ENCODE measurements around the gene CTBS. TPM values are rescaled to one million over a fixed set of nuclear protein-coding genes. Genes with fewer than 3 reads are reported as not detected.

Gene CTBS
- 10 to 100 TPM; 12.3 to 19.6 TPM for total RNA-seq
- 13.2 TPM for polyA plus RNA-seq (2013, experiment 1 of 2)
- 12.3 TPM for polyA plus RNA-seq (2013, experiment 2 of 2)
- long read RNA-seq, experiment 1, full-length matches to known transcripts = 7 of 23 reads
- long read RNA-seq, experiment 1, partial matches to known transcripts = 7 of 23 reads
- long read RNA-seq, experiment 1, other reads (novel, unspliced or antisense) = 9 of 23 reads
- long read RNA-seq, experiment 2, full-length matches to known transcripts = 38 of 67 reads
- long read RNA-seq, experiment 2, partial matches to known transcripts = 3 of 67 reads
- long read RNA-seq, experiment 2, other reads (novel, unspliced or antisense) = 26 of 67 reads
- long read RNA-seq, experiment 3, full-length matches to known transcripts = 59 of 84 reads
- long read RNA-seq, experiment 3, partial matches to known transcripts = 7 of 84 reads
- long read RNA-seq, experiment 3, other reads (novel, unspliced or antisense) = 18 of 84 reads
- long read RNA-seq, experiment 4, full-length matches to known transcripts = 18 of 46 reads
- long read RNA-seq, experiment 4, partial matches to known transcripts = 4 of 46 reads
- long read RNA-seq, experiment 4, other reads (novel, unspliced or antisense) = 24 of 46 reads

- peaks cover 2% of the 10 kb centered on the region for H3K27me3 Mint-ChIP-seq (ENCODE audit: insufficient read depth)
- peak within 1 kb of the TSS; percentile 86 for H3K27ac ChIP-seq (ENCODE audit: low read depth, low read length)
- peaks cover 19% of the 10 kb centered on the region for H3K36me3 Mint-ChIP-seq (ENCODE audit: low read depth)
- H3K9me3 Mint-ChIP-seq = no peaks in the 10 kb centered on the region
- H3K4me3 Mint-ChIP-seq = peak within 1 kb of the TSS; percentile 89
- H3K27me3 ChIP-seq (ENCODE audit: control insufficient read depth, insufficient read depth, low read length, poor library complexity, severe bottlenecking) = no peaks in the 10 kb centered on the region
- peak within 1 kb of the TSS; percentile 89 for H3K4me3 ChIP-seq (ENCODE audit: low read length)
- peaks cover 23% of the 10 kb centered on the region for H3K4me1 Mint-ChIP-seq
- 2 to 5% methylated on average over 19 to 58 of the region's 67 CpGs for WGBS, 2 experiments (ENCODE audit: insufficient coverage in 1 of 2, insufficient read length in 1 of 2)
- H3K9ac ChIP-seq (ENCODE audit: extremely low read depth, low read length, poor library complexity, severe bottlenecking) = peak within 1 kb of the TSS; percentile 98
- H3K9me3 ChIP-seq (ENCODE audit: control insufficient read depth, low read length) = peaks cover 13% of the 10 kb centered on the region
- TF ChIP-seq CTCF (conservative IDR thresholded peaks at IDR 0.05) = no peak
- peak; percentile 95 for DNase-seq
- H3K36me3 ChIP-seq (ENCODE audit: control insufficient read depth, insufficient read depth, low read length) = peaks cover 23% of the 10 kb centered on the region
- H3K27ac Mint-ChIP-seq = peak within 1 kb of the TSS; percentile 99
- H3K4me1 ChIP-seq (ENCODE audit: control insufficient read depth, insufficient read depth, low read length) = no peaks in the 10 kb centered on the region
These were observed at the start of gene CTBS for GRCh38 chr1:84573967-84574842. CTBS (minus strand) TSS chr1:84574440; CDS start chr1:84574415, 25 bp downstream.

- peaks cover 9% of the 10 kb centered on the region for H3K27me3 Mint-ChIP-seq (ENCODE audit: insufficient read depth)
- 89 to 92% methylated on average over 9 to 14 of the region's 14 CpGs for WGBS, 2 experiments (ENCODE audit: insufficient coverage in 1 of 2, insufficient read length in 1 of 2)
- no peak overlapping the region for H3K9ac ChIP-seq (ENCODE audit: extremely low read depth, low read length, poor library complexity, severe bottlenecking)
- H3K27ac Mint-ChIP-seq = no peak overlapping the region
- no peak overlapping the region for H3K4me3 ChIP-seq (ENCODE audit: low read length)
- no peaks in the 10 kb centered on the region for H3K9me3 ChIP-seq (ENCODE audit: control insufficient read depth, low read length)
- H3K27ac ChIP-seq (ENCODE audit: low read depth, low read length) = no peak overlapping the region
- TF ChIP-seq CTCF (conservative IDR thresholded peaks at IDR 0.05) = no peak
- H3K36me3 ChIP-seq (ENCODE audit: control insufficient read depth, insufficient read depth, low read length) = no peaks in the 10 kb centered on the region
- H3K4me1 ChIP-seq (ENCODE audit: control insufficient read depth, insufficient read depth, low read length) = no peaks in the 10 kb centered on the region
- no peak for DNase-seq
- H3K27me3 ChIP-seq (ENCODE audit: control insufficient read depth, insufficient read depth, low read length, poor library complexity, severe bottlenecking) = no peaks in the 10 kb centered on the region
- no peaks in the 10 kb centered on the region for H3K9me3 Mint-ChIP-seq
- no peaks in the 10 kb centered on the region for H3K36me3 Mint-ChIP-seq (ENCODE audit: low read depth)
- H3K4me3 Mint-ChIP-seq = no peak overlapping the region
- peaks cover 8% of the 10 kb centered on the region for H3K4me1 Mint-ChIP-seq
These were observed 47.3 kb upstream of the CTBS start for GRCh38 chr1:84621553-84621952.

- Mint-ChIP-seq H3K27me3 (ENCODE audit: insufficient read depth) (peaks cover 9% of the 10 kb centered on the region), H3K9me3 (peaks cover 1% of the 10 kb centered on the region), H3K36me3 (ENCODE audit: low read depth) (no peaks in the 10 kb centered on the region), H3K4me1 (peaks cover 8% of the 10 kb centered on the region), H3K4me3 (peak overlapping the region; percentile 66), H3K27ac (peak overlapping the region; percentile 87)
- TF ChIP-seq CTCF (conservative IDR thresholded peaks at IDR 0.05) = peak; percentile 99
- peak; percentile 95 for DNase-seq
- no peaks in the 10 kb centered on the region for H3K27me3 ChIP-seq (ENCODE audit: control insufficient read depth, insufficient read depth, low read length, poor library complexity, severe bottlenecking)
- WGBS, 2 experiments (ENCODE audit: insufficient coverage in 1 of 2, insufficient read length in 1 of 2) = 9% methylated on average over 44 of the region's 46 CpGs; no CpG with 5 or more reads in 1 of the 2 experiments
- H3K4me1 ChIP-seq (ENCODE audit: control insufficient read depth, insufficient read depth, low read length) = no peaks in the 10 kb centered on the region
- H3K4me3 ChIP-seq (ENCODE audit: low read length) = peak overlapping the region; percentile 71
- no peaks in the 10 kb centered on the region for H3K9me3 ChIP-seq (ENCODE audit: control insufficient read depth, low read length)
- no peaks in the 10 kb centered on the region for H3K36me3 ChIP-seq (ENCODE audit: control insufficient read depth, insufficient read depth, low read length)
- peak overlapping the region; percentile 34 for H3K9ac ChIP-seq (ENCODE audit: extremely low read depth, low read length, poor library complexity, severe bottlenecking)
- no peak overlapping the region for H3K27ac ChIP-seq (ENCODE audit: low read depth, low read length)
These were observed 46.6 kb upstream of the CTBS start for GRCh38 chr1:84620720-84621313.

Measured in endodermal cell (in vitro differentiated cells).